ENCODE results near the gene PBX3. TPM values are rescaled to one million over a fixed set of nuclear protein-coding genes. Genes with fewer than 3 reads are reported as not detected.

Gene PBX3
- total RNA-seq, 1 donor from 2014 or later: 46.1 TPM

- Histone ChIP-seq H3K4me1 (peaks cover 20% of the 10 kb centered on the region), H3K36me3 (no peaks in the 10 kb centered on the region), H3K9me3 (no peaks in the 10 kb centered on the region), H3K27ac (no peak overlapping the region), H3K27me3 (ENCODE audit: low read depth) (no peaks in the 10 kb centered on the region), H3K4me3 (no peak overlapping the region)
- no peak for TF ChIP-seq CTCF (IDR thresholded peaks at IDR 0.05)
- ATAC-seq (no peak), DNase-seq (no peak)
- intact Hi-C loops (cut with DNase I): no loop called here
Observed at GRCh38 chr9:125888211-125888610, 141.0 kb downstream of the PBX3 start.

GRCh38 chr9:125889112-125889475 is 141.9 kb downstream of the PBX3 start:
- ATAC-seq: peak; percentile 76 to 77
- Histone ChIP-seq H3K36me3 (no peaks in the 10 kb centered on the region), H3K27me3 (ENCODE audit: low read depth) (no peaks in the 10 kb centered on the region), H3K4me3 (peak overlapping the region; percentile 57), H3K27ac (no peak overlapping the region), H3K4me1 (peaks cover 20% of the 10 kb centered on the region), H3K9me3 (no peaks in the 10 kb centered on the region)
- intact Hi-C loops (cut with DNase I): no loop called here
- TF ChIP-seq CTCF (IDR thresholded peaks at IDR 0.05): no peak
- peak; percentile 51 for DNase-seq

- peak; percentile 82 to 92 for ATAC-seq
- no peaks in the 10 kb centered on the region for H3K36me3 ChIP-seq
- no peaks in the 10 kb centered on the region for H3K9me3 ChIP-seq
- intact Hi-C loops (cut with DNase I): no loop called here
- no peak overlapping the region for H3K27ac ChIP-seq
- H3K4me3 ChIP-seq: peak overlapping the region; percentile 57
- no peaks in the 10 kb centered on the region for H3K27me3 ChIP-seq (ENCODE audit: low read depth)
- H3K4me1 ChIP-seq: peaks cover 20% of the 10 kb centered on the region
- no peak for TF ChIP-seq CTCF (IDR thresholded peaks at IDR 0.05)
- DNase-seq: peak; percentile 53
Observed at GRCh38 chr9:125889476-125890419, 142.6 kb downstream of the PBX3 start.

GRCh38 chr9:125890826-125891225 is 143.7 kb downstream of the PBX3 start:
- DNase-seq (no peak), ATAC-seq (no peak)
- H3K4me1 ChIP-seq: peaks cover 14% of the 10 kb centered on the region

GRCh38 chr9:125893277-125893676 is 146.1 kb downstream of the PBX3 start:
- ATAC-seq (no peak), DNase-seq (no peak)
- H3K36me3 ChIP-seq: no peaks in the 10 kb centered on the region
- H3K4me3 ChIP-seq: no peak overlapping the region
- no peak overlapping the region for H3K27ac ChIP-seq
- no peak for TF ChIP-seq CTCF (IDR thresholded peaks at IDR 0.05)
- intact Hi-C loops (cut with DNase I): no loop called here
- no peaks in the 10 kb centered on the region for H3K9me3 ChIP-seq
- peaks cover 14% of the 10 kb centered on the region for H3K4me1 ChIP-seq
- H3K27me3 ChIP-seq (ENCODE audit: low read depth): no peaks in the 10 kb centered on the region

More at GRCh38 chr9:125890826-125891225, 143.7 kb downstream of the PBX3 start:
- H3K4me3 ChIP-seq: no peak overlapping the region
- no peaks in the 10 kb centered on the region for H3K36me3 ChIP-seq
- no peaks in the 10 kb centered on the region for H3K27me3 ChIP-seq (ENCODE audit: low read depth)
- H3K9me3 ChIP-seq: no peaks in the 10 kb centered on the region
- no peak overlapping the region for H3K27ac ChIP-seq
- no peak for TF ChIP-seq CTCF (IDR thresholded peaks at IDR 0.05)
- intact Hi-C loops (cut with DNase I): no loop called here

Measured in lower lobe of right lung (tissue), 2 donors.